DND-41 (cell line): Measurements from ENCODE around the gene OPCML.

ENCODE experiments used
- ATAC-seq: fragments of 200-7000 bp; cut with Tn5 transposase; 3 replicates; pipeline ENCODE4 v1.9.1; 2021; ENCODE audit warnings: low read depth; ENCODE audit not compliant: insufficient read depth
- DNase-seq: peaks from one replicate; pipeline ENCODE4 v3.0.0-alpha.2; 2020
- H2AFZ ChIP-seq: 2 replicates; pipeline ENCODE4 v1.6.0; 2012; ENCODE audit warnings: low read depth, low read length
- H3K27ac ChIP-seq: 2 replicates; pipeline ENCODE4 v1.5.1; 2012; ENCODE audit warnings: low read length, inconsistent platforms
- H3K27me3 ChIP-seq: fragments of 200-600 bp; sonication (generic); 2 replicates; pipeline ENCODE4 v1.6.0; 2012; ENCODE audit warnings: low read length, mild to moderate bottlenecking, inconsistent platforms; ENCODE audit not compliant: insufficient read depth, poor library complexity
- H3K36me3 ChIP-seq: 2 replicates; pipeline ENCODE4 v1.5.1; 2012; ENCODE audit warnings: low read length, inconsistent platforms; ENCODE audit not compliant: insufficient read depth
- H3K4me1 ChIP-seq: 2 replicates; pipeline ENCODE4 v1.5.1; 2012; ENCODE audit warnings: mild to moderate bottlenecking, low read length; ENCODE audit not compliant: insufficient read depth
- H3K4me2 ChIP-seq: 2 replicates; pipeline ENCODE4 v1.6.0; 2012; ENCODE audit warnings: mild to moderate bottlenecking, moderate library complexity, low read length, inconsistent platforms; ENCODE audit not compliant: insufficient read depth
- H3K4me3 ChIP-seq, 2 experiments: fragments of 200-600 bp in 1 of 2; shearing (Covaris generic) in 1 of 2; 2 replicates each; pipeline ENCODE4 v1.5.1; 2012 to 2016; ENCODE audit warnings: inconsistent platforms in 2 of 2, low read length in 2 of 2, mild to moderate bottlenecking in 2 of 2, low read depth in 1 of 2, moderate library complexity in 1 of 2
- H3K79me2 ChIP-seq: 2 replicates; pipeline ENCODE4 v1.6.0; 2012; ENCODE audit warnings: low read length, inconsistent platforms; ENCODE audit not compliant: insufficient read depth
- H3K9ac ChIP-seq: 2 replicates; pipeline ENCODE4 v1.6.0; 2012; ENCODE audit warnings: low read depth, mild to moderate bottlenecking, inconsistent platforms, low read length, moderate library complexity
- H3K9me3 ChIP-seq: 2 replicates; pipeline ENCODE4 v1.5.1; 2012; ENCODE audit warnings: low read length, moderate library complexity, mild to moderate bottlenecking, inconsistent platforms; ENCODE audit not compliant: insufficient read depth, severe bottlenecking
- H4K20me1 ChIP-seq: 2 replicates; pipeline ENCODE4 v1.6.0; 2012; ENCODE audit warnings: low read length; ENCODE audit not compliant: insufficient read depth
- CTCF ChIP-seq: IDR thresholded peaks from 2 replicates; pipeline ENCODE4 v1.5.1; 2012; ENCODE audit warnings: borderline replicate concordance, low read length, moderate library complexity, mild to moderate bottlenecking; ENCODE audit not compliant: poor library complexity, severe bottlenecking; ENCODE audit errors: extremely low read depth
- EZH2 ChIP-seq: IDR thresholded peaks from 3 replicates; pipeline ENCODE4 v1.6.1; 2012; ENCODE audit warnings: borderline replicate concordance, low read depth, mild to moderate bottlenecking, moderate library complexity, low read length, inconsistent platforms; ENCODE audit not compliant: severe bottlenecking

Gene OPCML

GRCh38 chr11:132396318-132396717 lies 1136.0 kb downstream of the OPCML start:
- TF ChIP-seq EZH2 (no peak), CTCF (no peak)

DNA sequence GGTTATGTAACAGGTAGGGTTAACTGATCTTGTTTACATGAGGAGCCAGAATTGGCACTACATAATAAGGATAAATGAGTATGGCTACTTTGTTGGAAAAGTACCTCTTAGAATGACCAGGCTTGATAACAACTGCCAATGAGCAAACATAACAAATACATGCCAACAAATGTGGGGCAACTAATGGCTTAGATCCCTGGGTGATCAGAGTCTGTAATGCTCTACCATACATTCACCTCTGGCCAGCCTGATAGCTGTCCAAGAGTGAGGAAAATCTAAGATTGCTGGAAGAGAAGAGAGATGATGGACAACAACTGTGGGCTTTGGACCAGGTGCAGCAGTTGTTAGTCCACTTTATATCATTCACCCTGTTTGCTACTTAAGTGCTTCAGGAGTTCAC lies 1136.9 kb downstream of the OPCML start:
- Histone ChIP-seq H2AFZ (no peak overlapping the region), H4K20me1 (no peaks in the 10 kb centered on the region), H3K4me3 (no peak overlapping the region), H3K4me1 (no peaks in the 10 kb centered on the region), H3K9me3 (no peaks in the 10 kb centered on the region), H3K27me3 (no peaks in the 10 kb centered on the region), H3K36me3 (no peaks in the 10 kb centered on the region), H3K4me2 (no peak overlapping the region), H3K79me2 (no peaks in the 10 kb centered on the region), H3K9ac (no peak overlapping the region), H3K27ac (no peak overlapping the region)
- DNase-seq = no peak
- no peak for TF ChIP-seq EZH2
- no peak for TF ChIP-seq CTCF
- no peak for ATAC-seq

More at GRCh38 chr11:132396318-132396717, 1136.0 kb downstream of the OPCML start:
- Histone ChIP-seq H3K36me3 (no peaks in the 10 kb centered on the region), H3K4me2 (no peak overlapping the region), H3K27ac (no peak overlapping the region), H3K4me1 (no peaks in the 10 kb centered on the region), H3K79me2 (no peaks in the 10 kb centered on the region), H3K4me3 (no peak overlapping the region), H2AFZ (no peak overlapping the region), H3K27me3 (peaks cover 4% of the 10 kb centered on the region), H3K9me3 (no peaks in the 10 kb centered on the region), H4K20me1 (no peaks in the 10 kb centered on the region), H3K9ac (no peak overlapping the region)
- no peak for DNase-seq
- no peak for ATAC-seq

- no peak for ATAC-seq
- H3K27ac ChIP-seq = no peak overlapping the region
- no peak for DNase-seq
- no peak overlapping the region for H3K4me2 ChIP-seq
- H3K4me1 ChIP-seq = no peaks in the 10 kb centered on the region
- no peaks in the 10 kb centered on the region for H3K79me2 ChIP-seq
- no peaks in the 10 kb centered on the region for H3K36me3 ChIP-seq
- no peak overlapping the region for H2AFZ ChIP-seq
- peaks cover 2% of the 10 kb centered on the region for H3K9me3 ChIP-seq
- no peak overlapping the region for H3K4me3 ChIP-seq
- no peaks in the 10 kb centered on the region for H4K20me1 ChIP-seq
- TF ChIP-seq EZH2 (no peak), CTCF (no peak)
- no peak overlapping the region for H3K9ac ChIP-seq
- H3K27me3 ChIP-seq = no peaks in the 10 kb centered on the region
These were observed 1152.8 kb downstream of the OPCML start for GRCh38 chr11:132379540-132379939.
